ENCODE data around the gene MED13L.

DNA sequence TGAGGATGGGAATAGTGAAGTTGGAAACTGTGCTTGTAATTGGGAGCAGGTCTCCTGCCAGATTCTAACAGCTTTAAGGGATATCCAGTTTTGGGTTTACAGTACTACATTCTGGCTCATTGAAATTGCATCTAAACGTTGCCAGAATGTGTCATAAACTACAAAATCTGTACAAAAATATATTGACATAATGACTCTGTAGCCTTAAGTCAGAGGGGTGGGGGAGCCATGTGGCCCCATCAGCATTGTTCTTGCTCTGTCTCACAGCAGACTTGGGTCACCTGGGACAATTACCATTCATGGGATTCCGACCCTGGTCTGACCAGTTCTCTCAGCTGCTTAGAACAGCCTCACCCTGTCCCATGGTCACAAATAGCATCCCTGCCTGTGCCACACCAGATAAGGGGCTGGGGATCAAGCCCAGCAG lies 43.3 kb upstream of the MED13L start:
- TF ChIP-seq, protein P1, sequence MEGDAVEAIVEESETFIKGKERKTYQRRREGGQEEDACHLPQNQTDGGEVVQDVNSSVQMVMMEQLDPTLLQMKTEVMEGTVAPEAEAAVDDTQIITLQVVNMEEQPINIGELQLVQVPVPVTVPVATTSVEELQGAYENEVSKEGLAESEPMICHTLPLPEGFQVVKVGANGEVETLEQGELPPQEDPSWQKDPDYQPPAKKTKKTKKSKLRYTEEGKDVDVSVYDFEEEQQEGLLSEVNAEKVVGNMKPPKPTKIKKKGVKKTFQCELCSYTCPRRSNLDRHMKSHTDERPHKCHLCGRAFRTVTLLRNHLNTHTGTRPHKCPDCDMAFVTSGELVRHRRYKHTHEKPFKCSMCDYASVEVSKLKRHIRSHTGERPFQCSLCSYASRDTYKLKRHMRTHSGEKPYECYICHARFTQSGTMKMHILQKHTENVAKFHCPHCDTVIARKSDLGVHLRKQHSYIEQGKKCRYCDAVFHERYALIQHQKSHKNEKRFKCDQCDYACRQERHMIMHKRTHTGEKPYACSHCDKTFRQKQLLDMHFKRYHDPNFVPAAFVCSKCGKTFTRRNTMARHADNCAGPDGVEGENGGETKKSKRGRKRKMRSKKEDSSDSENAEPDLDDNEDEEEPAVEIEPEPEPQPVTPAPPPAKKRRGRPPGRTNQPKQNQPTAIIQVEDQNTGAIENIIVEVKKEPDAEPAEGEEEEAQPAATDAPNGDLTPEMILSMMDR (conservative IDR thresholded peaks at IDR 0.05 in 1 of 2, IDR thresholded peaks at IDR 0.05 in 1 of 2; ENCODE audit: extremely low read depth in 1 of 2, insufficient read depth in 1 of 2, low read depth in 1 of 2, low read length in 2 of 2) = no peak
- no peak for TF ChIP-seq EZH2 (IDR thresholded peaks at IDR 0.05; ENCODE audit: borderline replicate concordance, low read length)
